DND-41 (cell line): ENCODE results near the gene CFAP97.
"Not testable (repeated sequence)": the region's sequence is repeated elsewhere in the genome, so short reads cannot be mapped to it uniquely, and the experiment has no call there.

Source experiments
- ATAC-seq: fragments of 200-7000 bp; cut with Tn5 transposase; 3 replicates; pipeline ENCODE4 v1.9.1; 2021; ENCODE audit warnings: low read depth; ENCODE audit not compliant: insufficient read depth
- DNase-seq: peaks from one replicate; pipeline ENCODE4 v3.0.0-alpha.2; 2020
- H2AFZ ChIP-seq: 2 replicates; pipeline ENCODE4 v1.6.0; 2012; ENCODE audit warnings: low read depth, low read length
- H3K27ac ChIP-seq: 2 replicates; pipeline ENCODE4 v1.5.1; 2012; ENCODE audit warnings: low read length, inconsistent platforms
- H3K27me3 ChIP-seq: fragments of 200-600 bp; sonication (generic); 2 replicates; pipeline ENCODE4 v1.6.0; 2012; ENCODE audit warnings: low read length, mild to moderate bottlenecking, inconsistent platforms; ENCODE audit not compliant: insufficient read depth, poor library complexity
- H3K36me3 ChIP-seq: 2 replicates; pipeline ENCODE4 v1.5.1; 2012; ENCODE audit warnings: low read length, inconsistent platforms; ENCODE audit not compliant: insufficient read depth
- H3K4me1 ChIP-seq: 2 replicates; pipeline ENCODE4 v1.5.1; 2012; ENCODE audit warnings: mild to moderate bottlenecking, low read length; ENCODE audit not compliant: insufficient read depth
- H3K4me2 ChIP-seq: 2 replicates; pipeline ENCODE4 v1.6.0; 2012; ENCODE audit warnings: mild to moderate bottlenecking, moderate library complexity, low read length, inconsistent platforms; ENCODE audit not compliant: insufficient read depth
- H3K4me3 ChIP-seq, 2 experiments: fragments of 200-600 bp in 1 of 2; shearing (Covaris generic) in 1 of 2; 2 replicates each; pipeline ENCODE4 v1.5.1; 2012 to 2016; ENCODE audit warnings: inconsistent platforms in 2 of 2, low read length in 2 of 2, mild to moderate bottlenecking in 2 of 2, low read depth in 1 of 2, moderate library complexity in 1 of 2
- H3K79me2 ChIP-seq: 2 replicates; pipeline ENCODE4 v1.6.0; 2012; ENCODE audit warnings: low read length, inconsistent platforms; ENCODE audit not compliant: insufficient read depth
- H3K9ac ChIP-seq: 2 replicates; pipeline ENCODE4 v1.6.0; 2012; ENCODE audit warnings: low read depth, mild to moderate bottlenecking, inconsistent platforms, low read length, moderate library complexity
- H3K9me3 ChIP-seq: 2 replicates; pipeline ENCODE4 v1.5.1; 2012; ENCODE audit warnings: low read length, moderate library complexity, mild to moderate bottlenecking, inconsistent platforms; ENCODE audit not compliant: insufficient read depth, severe bottlenecking
- H4K20me1 ChIP-seq: 2 replicates; pipeline ENCODE4 v1.6.0; 2012; ENCODE audit warnings: low read length; ENCODE audit not compliant: insufficient read depth
- CTCF ChIP-seq: IDR thresholded peaks from 2 replicates; pipeline ENCODE4 v1.5.1; 2012; ENCODE audit warnings: borderline replicate concordance, low read length, moderate library complexity, mild to moderate bottlenecking; ENCODE audit not compliant: poor library complexity, severe bottlenecking; ENCODE audit errors: extremely low read depth
- EZH2 ChIP-seq: IDR thresholded peaks from 3 replicates; pipeline ENCODE4 v1.6.1; 2012; ENCODE audit warnings: borderline replicate concordance, low read depth, mild to moderate bottlenecking, moderate library complexity, low read length, inconsistent platforms; ENCODE audit not compliant: severe bottlenecking

The CFAP97 gene

GRCh38 chr4:185242749-185243533 lies 39.1 kb upstream of the CFAP97 start:
- Histone ChIP-seq H3K27me3 (peaks cover 3% of the 10 kb centered on the region), H3K9me3 (no peaks in the 10 kb centered on the region), H3K4me1 (no peaks in the 10 kb centered on the region), H3K4me2 (no peak overlapping the region), H3K4me3 (no peak overlapping the region), H4K20me1 (no peaks in the 10 kb centered on the region), H3K79me2 (no peaks in the 10 kb centered on the region), H3K9ac (no peak overlapping the region), H3K27ac (no peak overlapping the region), H3K36me3 (no peaks in the 10 kb centered on the region), H2AFZ (no peak overlapping the region)
- TF ChIP-seq CTCF (no peak), EZH2 (no peak)
- no peak for DNase-seq
- ATAC-seq: no peak

- not testable (repeated sequence) for H2AFZ ChIP-seq, H4K20me1 ChIP-seq, H3K4me1 ChIP-seq, H3K9ac ChIP-seq, ATAC-seq, H3K79me2 ChIP-seq, H3K4me3 ChIP-seq, H3K27ac ChIP-seq, H3K4me2 ChIP-seq, H3K9me3 ChIP-seq, H3K36me3 ChIP-seq, DNase-seq, H3K27me3 ChIP-seq
These were observed 36.7 kb upstream of the CFAP97 start for GRCh38 chr4:185240486-185240885.

GRCh38 chr4:185238750-185239149 lies 35.0 kb upstream of the CFAP97 start:
- H3K9ac ChIP-seq: no peak overlapping the region
- no peaks in the 10 kb centered on the region for H3K9me3 ChIP-seq
- DNase-seq (no peak), ATAC-seq (no peak)
- no peak overlapping the region for H3K4me2 ChIP-seq
- H3K36me3 ChIP-seq: no peaks in the 10 kb centered on the region
- H3K79me2 ChIP-seq: no peaks in the 10 kb centered on the region
- H3K27ac ChIP-seq: no peak overlapping the region
- H3K27me3 ChIP-seq: peaks cover 7% of the 10 kb centered on the region
- no peaks in the 10 kb centered on the region for H3K4me1 ChIP-seq
- H4K20me1 ChIP-seq: no peaks in the 10 kb centered on the region
- no peak for TF ChIP-seq CTCF
- no peak for TF ChIP-seq EZH2
- H2AFZ ChIP-seq: no peak overlapping the region
- H3K4me3 ChIP-seq: no peak overlapping the region

- H2AFZ ChIP-seq: no peak overlapping the region
- ATAC-seq: no peak
- H3K27ac ChIP-seq: no peak overlapping the region
- no peaks in the 10 kb centered on the region for H3K9me3 ChIP-seq
- no peaks in the 10 kb centered on the region for H3K36me3 ChIP-seq
- no peaks in the 10 kb centered on the region for H3K4me1 ChIP-seq
- no peaks in the 10 kb centered on the region for H4K20me1 ChIP-seq
- no peak overlapping the region for H3K4me3 ChIP-seq
- H3K4me2 ChIP-seq: no peak overlapping the region
- no peak for TF ChIP-seq CTCF
- TF ChIP-seq EZH2: no peak
- DNase-seq: no peak
- H3K79me2 ChIP-seq: no peaks in the 10 kb centered on the region
- no peak overlapping the region for H3K9ac ChIP-seq
- peaks cover 5% of the 10 kb centered on the region for H3K27me3 ChIP-seq
These were observed 34.4 kb upstream of the CFAP97 start for GRCh38 chr4:185238215-185238681.
